GM12865 (cell line): ENCODE results near the gene SYNGR3.

Source experiments
- DNase-seq: peaks from one replicate; pipeline ENCODE4 v3.0.0; 2010; ENCODE audit warnings: low read depth
- H3K4me3 ChIP-seq: 2 replicates; pipeline ENCODE4 v1.5.1; 2011; ENCODE audit warnings: mild to moderate bottlenecking, low read depth, low read length, control low read depth
- CTCF ChIP-seq: IDR thresholded peaks from 2 replicates; pipeline ENCODE4 v1.5.1; 2011; ENCODE audit warnings: low read length, control low read depth, low read depth, inconsistent platforms; ENCODE audit not compliant: insufficient read depth; ENCODE audit errors: missing control alignments

SYNGR3 gene

GRCh38 chr16:2015117-2015946 lies 25.6 kb downstream of the SYNGR3 start:
- H3K4me3 ChIP-seq: no peak overlapping the region
- DNase-seq: no peak
- TF ChIP-seq CTCF: no peak

- TF ChIP-seq CTCF: no peak
These were observed 26.1 kb downstream of the SYNGR3 start for GRCh38 chr16:2015947-2016208.

GRCh38 chr16:2016407-2016922 lies 26.7 kb downstream of the SYNGR3 start:
- DNase-seq: no peak
- TF ChIP-seq CTCF: peak; percentile 40
- no peak overlapping the region for H3K4me3 ChIP-seq

More at GRCh38 chr16:2015947-2016208, 26.1 kb downstream of the SYNGR3 start:
- H3K4me3 ChIP-seq: no peak overlapping the region
- DNase-seq: no peak

GRCh38 chr16:2019518-2019920 lies 29.7 kb downstream of the SYNGR3 start, which contains the start of gene NPW:
Gene NPW (plus strand): TSS chr16:2019785.
- TF ChIP-seq CTCF: no peak
- no peak for DNase-seq
- H3K4me3 ChIP-seq: no peak within 1 kb of the TSS

GRCh38 chr16:2019921-2020831 lies 30.4 kb downstream of the SYNGR3 start:
- no peak for DNase-seq
- no peak for TF ChIP-seq CTCF
- H3K4me3 ChIP-seq: no peak overlapping the region

GRCh38 chr16:2022723-2023091 lies 32.9 kb downstream of the SYNGR3 start:
- TF ChIP-seq CTCF: no peak
- peak; percentile 41 for DNase-seq
- H3K4me3 ChIP-seq: peak overlapping the region; percentile 24; the same call in 1 of the 2 replicates
